ENCODE data around the gene FSTL3. TPM values are rescaled to one million over a fixed set of nuclear protein-coding genes. Genes with fewer than 3 reads are reported as not detected.

The FSTL3 gene
- total RNA-seq, 1 donor: 7.5 TPM

DNA sequence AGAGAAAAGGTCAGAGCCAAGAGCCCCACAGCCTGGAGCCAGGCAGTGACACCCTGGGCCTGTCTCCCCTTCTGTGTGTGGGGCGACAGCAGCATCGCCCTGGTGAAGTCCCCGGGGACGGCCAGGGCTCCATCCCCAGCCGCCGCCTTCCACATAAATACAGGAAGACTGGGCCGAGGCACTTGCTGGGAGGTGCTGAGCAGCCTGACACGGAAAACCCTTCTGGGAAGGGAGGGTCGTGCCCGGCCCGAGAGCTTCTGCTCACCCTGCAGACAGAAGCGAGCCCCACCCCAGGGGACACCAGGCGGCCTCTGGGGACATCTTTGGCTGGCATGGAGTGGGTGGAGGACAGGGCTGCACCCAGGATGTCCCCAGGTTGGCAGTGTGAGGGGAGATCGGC is 31.4 kb upstream of the FSTL3 start:
- no peak for DNase-seq (ENCODE audit: low read depth in 2 of 3, low spot score in 2 of 3)

DNA sequence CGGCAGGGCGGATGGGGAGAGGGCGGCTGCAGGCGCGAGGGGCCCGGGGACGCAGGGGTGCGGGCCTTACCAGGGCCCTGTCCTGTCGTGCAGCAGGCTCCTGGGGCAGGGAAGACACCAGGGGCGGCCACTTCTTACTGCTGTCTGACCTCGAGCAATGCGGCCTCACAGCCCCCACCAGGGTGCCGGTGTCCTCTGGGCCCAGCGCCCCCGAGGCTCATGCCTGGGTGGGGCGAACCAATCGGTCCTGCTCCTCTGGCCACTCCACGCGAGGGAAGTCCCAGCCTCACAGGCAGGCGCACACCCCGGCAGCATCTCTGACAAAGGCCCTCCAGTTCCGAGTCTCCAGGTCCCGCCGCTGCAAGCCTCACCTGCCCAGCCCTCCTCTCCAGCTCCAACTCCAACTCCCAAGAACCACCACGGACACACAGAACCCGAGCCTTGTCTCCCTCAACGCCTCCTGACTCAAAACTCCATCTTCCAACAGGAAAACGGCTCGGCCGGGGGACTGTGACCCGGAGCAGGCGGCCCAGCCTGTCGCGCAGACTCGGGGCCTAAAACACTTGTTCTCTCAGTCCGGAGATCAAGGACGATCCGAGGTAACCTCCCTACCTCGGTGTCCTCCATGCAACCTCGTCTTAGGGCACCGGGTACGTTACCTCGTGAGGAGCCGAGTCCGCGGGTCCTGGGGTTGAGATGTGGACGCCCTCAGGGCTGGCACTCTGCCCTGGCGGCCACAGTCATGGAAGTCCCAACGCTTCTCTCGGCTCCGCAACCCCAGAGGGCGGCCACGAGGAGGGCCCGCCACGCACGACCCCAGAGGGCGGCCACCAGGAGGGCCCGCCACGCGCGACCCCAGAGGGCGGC is 30.0 kb upstream of the FSTL3 start:
- no peak for DNase-seq (ENCODE audit: low read depth in 2 of 3, low spot score in 2 of 3)

DNA sequence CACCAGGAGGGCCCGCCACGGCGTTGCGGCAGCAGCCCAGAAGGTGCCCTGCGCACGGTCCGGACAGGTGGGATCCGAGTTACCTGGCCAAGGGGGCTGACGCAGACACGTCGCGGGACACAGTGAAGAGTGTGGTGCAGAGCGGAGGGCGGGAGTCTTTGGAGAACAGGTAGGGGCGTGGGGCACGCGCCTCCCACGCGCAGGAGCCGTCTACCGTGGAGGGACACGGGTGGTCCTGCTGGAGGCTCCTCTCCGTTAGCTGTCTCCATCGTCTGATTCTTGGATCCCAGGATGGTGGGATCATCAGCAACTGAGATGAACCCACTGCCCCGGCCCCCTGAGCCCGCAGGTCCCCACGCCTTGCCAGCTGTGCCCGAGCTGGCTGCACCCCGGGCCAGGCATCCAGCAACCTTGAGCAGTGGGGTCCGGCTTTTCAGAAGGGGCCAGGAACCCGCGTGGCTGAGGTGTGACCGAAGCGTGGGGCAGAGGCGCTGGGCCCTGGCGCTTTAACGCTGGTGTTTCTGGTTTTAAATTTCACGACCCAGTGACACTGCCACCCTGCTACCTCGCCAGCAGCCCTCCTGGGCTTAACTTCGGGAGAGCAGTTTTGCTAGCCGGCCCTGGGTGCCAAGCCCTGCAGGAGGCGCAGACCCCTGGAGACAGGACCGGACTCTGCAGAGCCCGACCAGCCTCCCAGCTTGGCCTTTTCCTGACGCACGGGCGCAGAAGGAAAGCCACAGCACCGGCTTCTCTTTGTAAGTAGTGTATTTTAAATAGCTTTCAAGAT is 29.2 kb upstream of the FSTL3 start:
- DNase-seq (ENCODE audit: low read depth in 2 of 3, low spot score in 2 of 3): no peak

DNA sequence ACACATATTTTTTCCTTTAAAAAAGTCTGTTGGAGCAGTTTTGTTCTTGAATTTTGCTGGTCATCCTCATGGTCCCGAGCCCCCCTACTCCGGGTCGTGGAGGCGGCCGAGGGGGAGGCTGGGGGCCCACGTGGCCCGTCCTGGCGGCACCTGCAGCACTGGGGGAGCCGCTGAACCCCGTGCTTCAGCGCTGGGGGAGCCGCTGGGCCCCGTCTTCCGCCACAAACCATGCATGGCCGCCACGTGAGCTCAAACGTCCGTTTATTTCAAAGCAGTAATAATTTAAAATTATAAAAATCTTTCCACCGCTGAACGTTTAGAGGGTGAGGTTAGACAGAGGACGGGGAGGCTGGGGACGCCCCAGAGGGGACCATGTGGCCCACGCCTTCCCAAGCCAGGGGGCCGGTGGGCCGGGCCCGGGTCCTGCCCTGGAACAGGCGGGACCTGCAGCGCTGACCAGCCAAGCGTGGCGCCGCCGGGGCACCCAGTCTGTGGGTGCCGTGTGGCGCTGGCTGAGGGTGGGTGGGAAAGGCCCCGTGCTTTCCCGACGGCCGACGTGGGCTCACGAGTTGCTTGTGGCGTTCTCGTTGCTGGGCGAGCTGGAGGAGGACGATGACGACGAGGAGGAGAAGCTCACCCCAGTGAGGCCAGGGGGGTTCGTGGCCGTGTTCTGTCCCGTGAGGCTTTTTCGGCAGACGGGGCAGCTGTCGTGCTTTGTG is 28.5 kb upstream of the FSTL3 start:
- no peak for DNase-seq (ENCODE audit: low read depth in 2 of 3, low spot score in 2 of 3)

DNA sequence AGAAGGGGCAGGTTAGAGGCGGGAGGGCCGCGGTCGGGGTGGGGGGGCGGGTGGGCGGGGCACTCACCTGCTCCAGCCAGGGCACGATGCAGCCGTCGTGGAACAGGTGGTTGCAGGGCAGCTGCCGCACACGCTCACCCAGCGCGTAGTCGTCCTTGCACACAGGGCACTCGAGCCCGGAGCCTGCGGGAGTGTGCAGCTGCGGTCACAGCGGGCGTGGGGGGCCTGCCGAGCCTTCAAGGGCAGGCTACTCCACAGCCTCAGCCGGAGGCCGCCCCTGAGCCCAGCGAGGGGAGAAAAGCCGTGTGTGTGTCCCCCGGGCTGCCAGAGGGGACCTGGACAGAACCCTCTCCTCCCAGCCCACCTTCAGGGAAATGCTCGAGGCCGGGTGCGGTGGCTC is 27.9 kb upstream of the FSTL3 start:
- DNase-seq (ENCODE audit: low read depth in 2 of 3, low spot score in 2 of 3): no peak

DNA sequence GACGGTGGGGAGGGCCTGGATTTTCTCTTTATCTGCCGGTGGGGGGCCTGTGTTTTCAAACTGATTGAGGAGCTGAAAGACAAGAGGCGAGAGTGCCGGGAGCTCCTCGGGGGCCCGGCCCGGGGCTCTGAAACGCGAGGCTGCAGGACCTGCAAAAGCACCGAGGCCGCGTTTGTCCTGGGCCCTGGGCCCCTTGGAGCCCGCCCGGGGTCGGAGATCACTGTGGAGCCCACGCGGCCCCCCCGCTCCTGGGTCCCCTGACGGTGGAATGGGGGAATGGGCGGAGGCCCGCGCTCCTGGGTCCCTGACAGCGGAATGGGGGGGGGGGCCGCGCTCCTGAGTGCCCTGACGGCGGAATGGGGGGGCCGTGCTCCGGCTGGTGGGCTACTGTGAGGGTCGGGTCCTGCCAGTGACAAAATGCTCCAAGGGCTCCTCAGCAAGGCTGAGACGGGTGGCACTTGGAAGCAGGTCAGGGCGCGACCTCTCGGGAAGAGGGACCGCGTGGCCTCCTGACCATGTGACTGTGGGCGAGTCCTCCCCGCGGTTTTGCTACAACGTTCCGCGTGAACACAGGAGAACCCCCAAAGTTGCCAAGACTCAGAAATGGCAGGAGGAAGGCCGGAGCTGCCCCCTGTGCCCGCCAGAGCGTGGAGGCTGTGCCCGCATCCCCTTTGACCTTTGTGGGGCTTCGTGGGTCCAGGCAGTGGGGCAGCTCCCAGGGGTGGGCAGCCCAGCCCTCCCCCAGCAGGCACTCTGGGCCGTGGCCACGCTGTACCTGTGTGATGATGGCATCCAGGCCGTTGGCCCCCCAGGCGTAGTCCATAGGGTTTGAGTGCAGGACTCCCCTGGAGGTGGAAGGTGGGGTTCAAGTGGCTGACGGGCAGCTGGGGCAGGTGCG is 27.0 kb upstream of the FSTL3 start:
- no peak for DNase-seq (ENCODE audit: low read depth in 2 of 3, low spot score in 2 of 3)

DNA sequence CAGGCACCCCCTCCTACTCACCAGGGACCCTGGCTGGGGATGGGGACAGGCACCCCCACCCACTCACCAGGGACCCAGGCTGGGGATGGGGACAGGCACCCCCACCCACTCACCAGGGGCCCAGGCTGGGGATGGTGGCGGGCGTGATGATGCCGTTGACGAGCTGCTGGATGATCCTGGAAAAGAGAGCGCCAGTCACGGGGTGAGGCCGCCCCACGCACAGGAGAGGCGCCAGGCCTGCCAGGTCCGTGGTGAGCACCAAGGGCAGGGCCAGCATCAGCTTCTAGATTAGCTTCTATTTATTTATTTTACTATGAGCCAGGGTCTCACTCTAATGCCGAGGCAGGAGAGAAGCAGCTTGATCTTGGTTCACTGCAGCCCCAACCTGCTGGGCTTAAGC is 26.1 kb upstream of the FSTL3 start:
- no peak for DNase-seq (ENCODE audit: low read depth in 2 of 3, low spot score in 2 of 3)

DNA sequence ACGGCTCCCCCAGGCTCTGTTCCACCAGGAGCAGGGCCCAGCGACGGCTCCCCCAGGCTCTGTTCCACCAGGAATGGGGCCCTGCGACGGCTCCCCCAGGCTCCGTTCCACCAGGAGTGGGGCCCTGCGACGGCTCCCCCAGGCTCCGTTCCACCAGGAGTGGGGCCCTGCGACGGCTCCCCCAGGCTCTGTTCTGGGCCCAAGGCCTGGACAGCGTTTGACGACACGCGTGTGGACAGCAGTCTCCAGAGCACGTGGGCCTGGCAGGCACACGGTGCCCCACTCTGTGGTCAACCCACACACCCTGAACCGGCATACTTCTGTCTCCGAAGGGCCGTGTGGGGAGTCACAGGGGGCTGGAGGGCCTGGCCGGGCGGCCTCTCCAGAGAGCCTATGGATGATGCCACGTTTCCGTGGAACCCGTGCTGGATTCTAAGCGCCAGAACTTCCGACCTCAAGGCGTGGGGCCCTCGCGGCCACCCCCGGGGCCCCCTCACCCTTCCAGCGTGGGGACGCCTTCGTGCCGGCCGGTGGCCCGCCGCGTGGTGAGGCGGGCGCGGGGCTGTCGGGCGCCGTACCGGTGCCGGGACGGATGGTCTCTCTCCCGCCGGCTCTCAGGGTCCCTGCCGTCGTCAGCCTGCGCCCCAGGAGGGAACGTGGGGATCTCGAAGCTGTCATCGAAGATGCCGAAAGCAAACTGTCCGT is 24.9 kb upstream of the FSTL3 start:
- DNase-seq (ENCODE audit: low read depth in 2 of 3, low spot score in 2 of 3): no peak

DNA sequence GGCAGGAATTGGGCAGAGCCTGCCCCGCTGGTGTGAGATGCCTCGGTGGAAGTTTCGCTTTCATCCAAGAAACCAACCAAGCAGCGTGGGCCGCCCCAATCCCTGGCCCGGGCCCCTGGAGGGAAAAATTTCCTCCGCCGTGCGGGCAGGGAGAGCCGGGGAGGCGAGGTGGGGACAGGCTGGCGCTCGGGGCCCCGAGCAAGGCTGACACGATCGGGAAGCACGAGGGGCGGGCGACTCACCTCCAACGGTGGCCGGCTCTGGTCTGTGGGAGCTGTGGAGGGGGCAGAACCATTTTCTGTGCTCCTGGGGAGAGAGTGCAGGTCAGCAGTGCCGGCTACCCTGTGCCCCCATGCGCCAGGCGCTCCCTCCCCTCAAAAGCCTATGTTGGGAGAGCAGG is 24.2 kb upstream of the FSTL3 start:
- no peak for DNase-seq (ENCODE audit: low read depth in 2 of 3, low spot score in 2 of 3)

DNA sequence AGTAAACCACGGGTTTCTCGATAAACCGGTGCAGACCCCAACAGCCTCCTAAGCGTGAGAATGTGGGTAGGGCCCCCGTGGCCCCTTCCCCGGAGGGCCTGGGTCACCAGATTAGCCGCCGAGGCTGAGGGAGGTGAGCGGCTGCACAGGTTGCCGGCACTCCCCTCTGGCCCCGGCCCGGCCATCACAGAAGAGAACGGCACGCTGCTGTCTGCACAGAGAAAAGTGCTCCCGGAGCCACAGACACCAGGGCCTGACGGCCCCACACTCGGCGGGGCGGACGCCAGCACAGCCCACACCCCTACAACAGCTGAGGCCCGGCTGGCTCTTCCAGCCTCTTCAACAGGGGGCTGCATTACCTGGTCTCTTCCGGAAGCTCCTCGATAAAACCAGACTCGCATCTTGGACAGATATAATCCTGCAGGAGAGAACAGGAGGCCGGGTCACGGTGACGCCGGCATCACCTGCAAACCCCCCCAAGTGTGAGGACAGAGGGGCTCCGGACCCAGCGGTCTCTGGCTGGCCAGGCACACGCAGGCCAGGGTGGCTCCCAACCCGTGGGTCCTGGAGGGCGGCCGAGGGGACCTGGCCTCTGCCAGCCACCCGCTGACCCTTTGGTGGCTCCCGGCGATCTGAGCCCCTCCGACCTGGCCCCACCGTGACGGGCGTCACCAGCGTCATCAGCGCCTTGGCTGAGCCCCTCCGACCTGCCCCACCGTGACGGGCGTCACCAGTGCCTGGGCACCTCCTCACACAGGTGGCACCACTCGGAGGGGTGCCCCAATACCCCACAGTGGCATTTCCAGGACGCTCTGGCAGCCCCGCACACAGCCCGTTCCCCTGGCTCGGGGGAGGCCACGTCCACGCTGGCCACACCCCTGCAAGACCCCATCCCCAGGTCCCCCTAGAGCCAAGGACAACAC is 23.5 kb upstream of the FSTL3 start:
- DNase-seq (ENCODE audit: low read depth in 2 of 3, low spot score in 2 of 3): no peak

DNA sequence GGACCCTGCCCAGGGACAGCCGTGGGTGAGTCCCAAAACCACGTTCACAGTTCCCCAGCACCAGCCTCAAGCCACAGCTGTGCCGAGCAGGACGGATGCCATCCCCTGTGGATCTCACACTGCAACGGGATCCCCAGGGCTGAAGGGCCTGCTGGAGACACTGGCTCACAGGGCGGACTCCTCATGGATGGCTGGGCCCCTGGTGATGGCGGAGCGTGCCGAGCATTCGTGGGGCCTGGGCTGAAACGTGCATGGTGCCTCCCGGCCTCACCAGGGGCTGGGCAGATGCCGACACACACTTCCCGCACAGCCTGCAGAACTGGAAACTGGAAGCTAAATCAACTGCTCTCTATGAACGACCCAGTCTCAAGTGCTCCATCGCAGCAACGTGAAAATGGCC is 22.8 kb upstream of the FSTL3 start:
- no peak for DNase-seq (ENCODE audit: low read depth in 2 of 3, low spot score in 2 of 3)

DNA sequence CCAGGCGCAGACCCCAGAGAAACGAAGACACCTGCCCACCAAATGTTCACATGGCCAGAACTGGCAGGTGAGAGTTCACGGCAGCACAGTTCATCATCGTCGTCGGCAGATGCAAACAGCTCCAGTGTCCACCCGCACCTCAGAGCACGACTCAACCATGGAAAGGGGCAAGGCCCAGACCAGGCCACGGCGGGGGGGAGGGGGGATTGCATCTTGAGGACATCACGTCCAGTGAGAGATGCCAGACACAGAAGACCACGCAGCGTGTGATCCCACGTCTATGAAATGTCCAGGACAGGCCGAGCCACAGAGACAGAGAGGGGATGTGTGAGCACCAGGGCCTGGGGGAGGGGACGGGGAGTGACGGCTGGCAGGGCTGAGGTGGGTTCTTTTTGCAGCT is 20.5 kb upstream of the FSTL3 start:
- DNase-seq (ENCODE audit: low read depth in 2 of 3, low spot score in 2 of 3): no peak

DNA sequence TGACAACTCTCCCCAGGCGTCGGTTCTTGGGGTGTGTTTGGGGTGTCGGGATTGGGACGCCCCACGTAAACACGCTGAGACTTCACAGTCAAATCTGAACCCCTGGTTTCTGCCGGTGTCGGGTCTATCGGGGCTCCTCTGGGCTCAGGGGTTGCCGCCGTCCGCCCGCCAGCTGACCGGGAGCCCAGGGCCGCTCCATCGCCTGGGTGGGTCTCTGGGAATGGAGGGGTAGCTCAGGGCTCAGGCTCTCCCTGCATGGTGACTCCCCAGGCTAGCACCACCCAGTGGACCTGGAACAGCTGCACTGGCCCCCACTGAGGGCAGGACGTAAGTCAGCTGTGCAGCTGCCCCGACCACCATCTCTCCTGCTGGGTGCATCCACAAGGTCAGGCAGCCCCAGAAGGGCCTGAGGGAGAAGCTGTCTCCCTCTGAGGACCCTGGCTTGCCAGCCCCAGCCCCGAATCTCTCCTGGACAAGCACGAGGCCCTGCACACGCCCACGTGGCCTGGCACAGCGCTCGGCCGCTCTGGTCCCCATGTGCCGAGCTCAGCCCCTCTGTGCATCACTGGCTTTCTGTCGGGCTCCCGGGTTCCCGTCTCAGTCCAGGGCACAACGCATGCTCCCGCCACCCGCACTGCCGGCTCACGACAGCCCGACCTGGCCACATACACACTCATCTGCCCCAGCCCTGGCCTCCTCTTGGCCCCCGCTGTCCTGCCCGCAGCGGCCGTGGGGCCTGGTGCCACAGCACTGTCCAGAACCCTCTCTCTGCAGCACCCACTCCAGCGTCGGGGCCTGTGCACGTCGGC is 19.2 kb upstream of the FSTL3 start:
- DNase-seq (ENCODE audit: low read depth in 2 of 3, low spot score in 2 of 3): no peak

DNA sequence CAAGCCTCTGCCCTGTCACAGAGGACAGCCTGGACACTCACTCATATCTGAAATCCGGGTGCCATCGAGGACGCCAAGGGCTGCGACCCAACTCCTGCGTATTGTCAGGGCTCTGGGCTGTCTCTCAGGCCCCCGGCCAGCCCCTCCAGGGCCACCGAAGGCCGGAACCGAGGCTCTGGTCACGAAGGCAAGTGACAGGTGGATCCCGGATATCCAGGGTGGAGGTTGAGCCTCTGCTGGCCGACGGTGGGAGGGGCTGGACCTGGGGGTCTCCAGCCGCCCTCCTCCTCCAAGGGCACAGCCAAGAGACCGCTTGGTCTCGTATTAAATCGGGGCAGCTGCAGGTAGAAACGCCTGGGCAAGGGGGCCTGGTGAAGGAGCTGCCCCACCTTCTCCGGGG is 18.6 kb upstream of the FSTL3 start:
- no peak for DNase-seq (ENCODE audit: low read depth in 2 of 3, low spot score in 2 of 3)

DNA sequence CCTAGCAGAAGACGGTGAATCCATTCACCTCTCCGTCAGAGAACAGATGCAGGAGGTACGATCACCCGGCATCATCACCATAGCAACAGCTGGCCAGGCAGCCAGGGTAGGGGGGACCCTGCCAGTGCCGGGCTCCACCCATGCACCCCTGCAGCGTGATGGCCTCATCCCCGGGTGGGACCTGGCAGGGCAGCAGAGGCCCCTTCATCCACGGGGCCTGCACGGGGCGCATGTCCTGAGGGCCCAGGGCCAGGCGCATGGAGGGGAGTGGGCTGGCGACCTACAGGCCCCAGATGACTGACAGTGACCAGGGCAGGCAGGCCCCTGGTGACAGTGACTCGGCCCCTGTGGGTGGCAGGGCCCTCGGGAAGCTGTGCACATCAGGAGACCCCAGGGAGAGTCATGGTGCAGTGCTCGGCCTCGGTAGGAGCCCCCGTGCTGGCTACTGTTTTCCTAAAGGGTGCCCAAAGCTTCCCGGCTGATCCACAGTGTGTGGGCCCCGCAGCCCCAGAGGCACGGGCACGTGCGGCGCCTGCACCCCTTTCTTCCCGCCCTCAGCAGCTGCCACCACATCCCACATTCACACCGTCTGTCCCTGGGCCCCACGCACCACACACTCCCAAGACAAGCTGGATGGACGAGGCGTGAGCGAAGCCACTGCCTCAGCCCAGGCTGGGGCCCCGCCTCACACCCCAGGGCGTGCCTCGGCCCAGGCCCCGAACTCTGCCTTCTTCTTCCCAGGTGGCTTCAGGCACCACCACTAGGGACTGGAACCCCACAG is 17.9 kb upstream of the FSTL3 start:
- DNase-seq (ENCODE audit: low read depth in 2 of 3, low spot score in 2 of 3): no peak

DNA sequence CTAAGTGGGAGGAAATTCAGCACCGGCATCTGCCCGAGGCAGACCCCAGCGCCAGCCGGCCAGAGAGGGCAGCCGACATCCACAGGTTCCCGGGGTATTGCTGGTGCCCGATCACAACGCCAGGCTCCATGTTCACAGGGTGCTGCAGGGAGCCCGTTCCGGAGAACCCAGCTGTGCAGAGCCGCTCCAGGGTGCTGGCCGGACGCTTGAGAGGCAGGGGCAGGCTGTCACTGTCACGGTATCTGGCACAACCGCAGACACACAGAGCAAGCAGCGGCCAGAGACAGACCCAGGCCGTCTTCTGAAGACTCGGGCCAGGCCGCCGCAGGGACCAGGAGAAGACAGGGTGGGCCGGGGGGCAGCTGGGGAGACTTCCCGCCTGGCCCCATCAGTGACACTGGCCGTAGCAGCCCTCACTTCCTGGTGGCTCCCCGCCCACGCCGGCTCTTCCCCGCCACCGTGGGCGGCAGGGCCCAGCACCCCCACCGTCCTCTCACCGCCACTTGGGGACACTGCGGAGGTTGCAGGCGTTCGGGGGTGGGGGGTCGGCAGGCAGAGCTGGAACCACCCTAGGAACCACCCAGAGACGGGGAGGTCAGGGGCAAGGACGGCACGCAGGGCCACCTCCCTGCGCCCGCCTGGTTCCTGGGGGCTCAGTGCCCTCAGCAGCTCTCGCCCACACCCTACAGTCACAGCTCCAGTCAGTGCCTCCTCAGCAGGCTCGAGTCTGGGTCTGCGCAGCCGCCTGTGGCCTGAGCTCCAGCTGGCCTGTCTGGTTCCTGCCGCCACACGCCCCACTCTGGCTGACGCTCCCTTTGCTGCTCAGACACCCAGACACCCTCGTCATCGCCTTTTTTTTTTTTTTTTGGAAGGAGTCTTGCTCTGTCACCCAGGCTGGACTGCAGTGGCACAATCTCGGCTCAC is 17.0 kb upstream of the FSTL3 start:
- DNase-seq (ENCODE audit: low read depth in 2 of 3, low spot score in 2 of 3): no peak
